Activated naive CD8-positive, alpha-beta T cell treated with anti-CD3 and anti-CD28 coated beads for 36 hours (primary cell): Measurements from ENCODE around the gene GOLGA8T. TPM values are rescaled to one million over a fixed set of nuclear protein-coding genes. Genes with fewer than 3 reads are reported as not detected.
"Not testable (repeated sequence)": the region's sequence is repeated elsewhere in the genome, so short reads cannot be mapped to it uniquely, and the experiment has no call there.

Experiments used
- DNase-seq: peaks from one replicate; pipeline ENCODE4 v3.0.0; 2021
- H3K27ac Mint-ChIP-seq: one replicate; pipeline ENCODE4 v1.8.0; 2022; ENCODE audit warnings: mild to moderate bottlenecking, moderate library complexity, mixed read lengths
- H3K27me3 Mint-ChIP-seq: one replicate; pipeline ENCODE4 v1.8.0; 2022; ENCODE audit warnings: mild to moderate bottlenecking, mixed read lengths
- H3K36me3 Mint-ChIP-seq: one replicate; pipeline ENCODE4 v1.8.0; 2021; ENCODE audit warnings: mild to moderate bottlenecking, mixed read lengths
- H3K4me1 Mint-ChIP-seq: one replicate; pipeline ENCODE4 v1.8.0; 2021; ENCODE audit warnings: mixed read lengths
- H3K4me3 Mint-ChIP-seq: one replicate; pipeline ENCODE4 v1.8.0; 2022; ENCODE audit warnings: mild to moderate bottlenecking, moderate library complexity, mixed read lengths
- H3K9me3 Mint-ChIP-seq: one replicate; pipeline ENCODE4 v1.8.0; 2022; ENCODE audit warnings: mixed read lengths
- total RNA-seq, 2 experiments: library from RNA; stranded (reverse); gene quantifications; one replicate each; pipeline ENCODE4 v1.2.3, GENCODE V29; 2021

The GOLGA8T gene
- total RNA-seq, 2 experiments from 2014 or later, result 0.21 TPM; not detected in 1

DNA sequence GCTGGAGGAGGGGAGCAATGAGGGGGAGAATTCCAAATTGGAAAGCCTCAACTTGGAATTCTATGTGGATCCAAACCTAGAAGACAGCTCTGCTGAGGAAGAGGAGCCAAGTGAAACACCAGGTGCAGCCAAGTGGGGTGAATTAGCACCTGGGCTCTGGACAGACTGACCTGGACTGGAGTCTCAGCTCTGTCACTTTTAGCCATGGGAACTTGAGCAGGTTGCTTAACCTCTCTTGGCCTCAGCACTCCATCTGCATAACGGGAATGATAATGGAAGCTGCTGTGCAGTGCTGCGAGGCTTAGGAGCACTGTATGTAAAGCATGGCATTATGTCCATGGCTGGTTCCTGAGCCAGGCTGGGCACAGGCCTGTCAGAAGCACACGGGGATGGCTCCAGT, 41.8 kb downstream of the GOLGA8T start:
- not testable (repeated sequence) for H3K4me1 Mint-ChIP-seq, H3K36me3 Mint-ChIP-seq, DNase-seq, H3K27ac Mint-ChIP-seq, H3K4me3 Mint-ChIP-seq, H3K9me3 Mint-ChIP-seq, H3K27me3 Mint-ChIP-seq

DNA sequence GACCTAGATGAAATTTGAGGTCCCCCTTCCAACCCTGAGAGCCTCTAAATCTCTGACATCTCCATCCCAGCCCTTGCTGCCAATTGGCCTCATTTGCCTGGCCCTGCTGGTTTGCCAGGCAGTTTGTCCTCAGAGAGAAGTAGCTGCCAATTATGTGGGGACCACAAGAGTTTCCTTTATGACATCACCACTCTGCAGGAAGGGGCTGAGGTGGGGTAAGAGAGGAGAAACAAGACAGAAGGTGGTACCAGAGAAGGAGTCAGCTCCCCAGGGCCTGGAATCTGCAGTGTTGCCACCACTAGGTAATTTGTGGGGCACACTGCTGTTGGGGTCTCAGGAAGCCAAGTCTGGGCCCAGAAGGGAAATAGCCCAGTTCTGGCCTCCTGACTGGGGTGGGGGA, 45.0 kb downstream of the GOLGA8T start:
- not testable (repeated sequence) for H3K36me3 Mint-ChIP-seq, H3K4me1 Mint-ChIP-seq, H3K9me3 Mint-ChIP-seq, H3K27me3 Mint-ChIP-seq, H3K27ac Mint-ChIP-seq, DNase-seq, H3K4me3 Mint-ChIP-seq

DNA sequence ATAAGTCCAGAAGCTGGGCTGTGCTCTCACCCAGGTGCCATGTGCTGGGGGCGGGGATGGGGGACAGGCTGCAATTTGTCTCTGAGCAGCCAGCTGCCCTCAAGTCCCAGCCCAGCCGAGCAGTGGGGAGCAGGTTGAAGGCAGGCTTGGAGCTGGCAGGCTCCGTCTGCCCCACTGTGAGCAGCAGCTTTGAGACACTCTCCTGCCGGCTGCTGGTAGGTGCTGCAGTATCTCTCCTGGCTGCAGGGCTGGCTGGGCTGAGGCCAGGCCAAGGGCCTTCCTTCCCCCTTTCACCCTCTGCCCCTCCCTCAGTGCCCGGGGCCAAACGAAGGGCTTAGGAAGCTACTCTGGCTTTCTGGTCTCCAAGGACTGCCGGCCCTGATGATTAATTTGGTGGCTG, 50.6 kb downstream of the GOLGA8T start:
- not testable (repeated sequence) for DNase-seq, H3K4me1 Mint-ChIP-seq, H3K36me3 Mint-ChIP-seq, H3K27ac Mint-ChIP-seq, H3K9me3 Mint-ChIP-seq, H3K27me3 Mint-ChIP-seq, H3K4me3 Mint-ChIP-seq

DNA sequence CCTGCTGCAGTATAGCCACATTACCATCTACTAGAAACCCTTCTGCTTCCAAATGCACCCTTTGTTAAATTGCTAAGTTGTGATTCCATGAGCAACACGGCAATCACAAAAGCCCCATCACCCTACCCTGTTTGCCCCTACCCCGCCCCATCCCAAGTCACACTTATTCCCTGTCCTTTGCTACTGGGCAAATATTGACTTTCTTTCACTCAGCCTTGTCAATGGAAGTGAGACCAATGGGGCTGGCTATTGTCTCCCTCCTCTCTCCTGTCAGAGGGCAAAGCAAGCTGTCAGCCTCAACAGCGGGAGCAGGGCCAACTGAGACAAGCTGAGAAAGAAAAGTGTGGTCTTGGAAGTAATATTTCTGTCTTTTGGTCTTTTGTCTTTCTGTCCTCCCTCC, 52.6 kb downstream of the GOLGA8T start:
- not testable (repeated sequence) for H3K27me3 Mint-ChIP-seq, H3K9me3 Mint-ChIP-seq, H3K4me1 Mint-ChIP-seq, H3K27ac Mint-ChIP-seq, DNase-seq, H3K4me3 Mint-ChIP-seq, H3K36me3 Mint-ChIP-seq

DNA sequence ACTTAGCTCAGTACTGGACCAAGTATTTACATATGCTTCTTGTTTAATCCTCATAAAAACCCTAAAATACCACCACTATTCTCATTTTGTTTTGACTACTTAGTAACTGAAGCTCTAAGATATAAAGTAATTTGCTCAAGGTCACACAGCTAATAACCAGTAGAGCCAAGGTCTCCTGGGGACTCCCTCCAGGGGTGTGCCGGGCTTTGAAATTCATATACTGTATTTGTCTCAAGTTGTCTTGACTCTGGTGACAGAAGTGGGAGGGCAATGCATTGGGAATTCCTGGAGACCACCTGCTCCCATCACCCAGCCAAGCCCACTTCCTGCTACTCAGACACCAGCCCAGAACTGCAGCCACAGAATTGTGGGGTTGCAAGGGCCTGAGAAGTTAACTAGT, 54.9 kb downstream of the GOLGA8T start:
- H3K4me1 Mint-ChIP-seq, H3K27ac Mint-ChIP-seq, H3K9me3 Mint-ChIP-seq, DNase-seq, H3K36me3 Mint-ChIP-seq, H3K4me3 Mint-ChIP-seq, H3K27me3 Mint-ChIP-seq: not testable (repeated sequence)

DNA sequence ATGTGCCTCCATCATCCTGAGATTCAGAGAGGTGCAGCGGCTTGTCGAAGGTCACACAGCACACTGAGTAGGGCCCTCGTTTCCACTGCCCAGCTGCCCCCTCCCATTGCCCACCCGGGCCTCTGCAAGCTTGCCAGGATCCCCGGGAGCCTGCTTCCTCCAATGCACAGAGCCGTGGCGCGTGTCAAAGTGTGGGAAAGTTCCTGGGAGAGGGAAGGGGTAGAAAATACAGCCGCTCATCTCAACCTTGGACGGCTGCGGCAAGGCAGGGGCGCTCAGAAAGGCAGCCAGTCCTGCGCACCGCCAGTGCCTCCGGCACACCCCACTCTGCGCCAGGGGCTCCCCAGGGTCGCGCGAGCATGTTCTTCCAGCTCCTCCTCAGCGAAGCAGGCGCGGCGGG, 56.3 kb downstream of the GOLGA8T start:
- not testable (repeated sequence) for DNase-seq, H3K27me3 Mint-ChIP-seq, H3K27ac Mint-ChIP-seq, H3K4me3 Mint-ChIP-seq, H3K36me3 Mint-ChIP-seq, H3K4me1 Mint-ChIP-seq, H3K9me3 Mint-ChIP-seq

DNA sequence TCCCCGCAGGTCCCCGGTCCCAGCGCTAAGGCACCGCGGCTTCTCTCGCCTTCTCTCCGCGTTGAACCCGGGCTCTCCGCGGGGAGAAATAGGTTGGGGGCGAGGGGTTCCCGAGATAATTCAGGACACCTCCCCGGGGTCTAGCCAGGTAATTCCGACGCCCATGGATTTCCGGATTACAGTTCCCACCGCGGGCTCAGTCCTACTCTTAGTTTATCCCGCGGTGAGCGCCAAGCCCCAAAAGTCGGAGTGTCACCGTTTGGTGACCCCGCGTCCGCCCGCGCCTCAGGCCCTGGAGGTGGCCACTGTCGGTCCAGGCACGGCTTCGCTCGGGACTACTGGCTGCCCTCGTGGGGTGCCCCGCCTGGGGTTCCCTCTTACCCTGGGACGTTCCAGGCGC, 56.8 kb downstream of the GOLGA8T start:
- not testable (repeated sequence) for H3K4me3 Mint-ChIP-seq

DNA sequence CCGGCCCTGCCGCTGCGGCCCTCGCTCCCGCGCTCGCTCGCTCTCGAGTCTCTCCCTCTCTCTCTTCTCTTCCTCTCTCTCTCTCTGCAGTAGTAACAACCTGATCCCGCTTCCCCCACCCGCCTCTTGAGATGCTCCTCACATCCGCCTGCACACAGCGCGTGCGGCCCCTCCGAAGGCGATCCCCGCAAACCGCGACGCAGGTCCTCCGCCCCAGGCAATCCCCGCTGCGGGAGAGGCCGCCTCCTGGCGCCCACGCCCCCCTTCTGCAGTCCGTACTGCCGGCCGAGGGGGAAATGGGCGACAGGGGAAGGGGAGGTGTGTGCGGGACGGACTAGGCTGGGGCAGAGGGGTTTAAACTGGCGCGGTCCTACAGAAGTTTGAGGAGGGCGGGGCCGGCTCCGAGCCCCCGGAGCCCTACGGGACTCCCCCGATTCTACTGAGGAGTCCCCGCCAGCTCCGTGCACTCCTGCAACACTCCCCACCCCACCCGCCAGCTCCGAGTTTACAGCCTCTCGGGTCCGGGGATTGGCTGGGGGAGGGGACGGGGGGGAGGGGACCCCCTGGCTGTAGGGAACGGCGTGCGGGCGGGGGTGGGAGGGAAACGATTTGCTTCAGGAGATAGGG, 57.4 kb downstream of the GOLGA8T start:
- not testable (repeated sequence) for DNase-seq, H3K9me3 Mint-ChIP-seq, H3K36me3 Mint-ChIP-seq, H3K4me1 Mint-ChIP-seq, H3K4me3 Mint-ChIP-seq, H3K27ac Mint-ChIP-seq, H3K27me3 Mint-ChIP-seq

More for the DNA sequence above, 56.8 kb downstream of the GOLGA8T start:
- not testable (repeated sequence) for H3K27ac Mint-ChIP-seq, H3K27me3 Mint-ChIP-seq, DNase-seq, H3K4me1 Mint-ChIP-seq, H3K36me3 Mint-ChIP-seq, H3K9me3 Mint-ChIP-seq

DNA sequence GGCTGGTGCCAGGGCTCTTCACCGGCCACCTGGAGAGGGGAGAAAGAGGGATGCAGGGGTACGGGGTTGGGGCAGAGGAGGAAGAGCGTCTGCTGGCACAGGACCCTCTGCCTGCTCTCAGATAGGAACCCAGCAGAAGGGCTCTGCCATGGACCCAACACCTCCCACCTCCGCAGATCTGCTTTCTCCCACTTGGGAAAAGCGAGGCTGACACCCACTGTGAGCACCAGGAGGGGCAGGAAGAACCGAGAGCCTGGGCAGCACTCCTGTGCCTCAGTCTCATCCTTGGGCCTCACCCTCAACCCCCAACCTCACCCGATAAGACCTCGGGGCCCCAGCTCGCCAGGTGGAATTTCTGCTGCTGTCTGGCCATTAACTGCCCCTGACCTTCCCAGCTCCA, 58.0 kb downstream of the GOLGA8T start:
- not testable (repeated sequence) for H3K4me1 Mint-ChIP-seq, H3K27ac Mint-ChIP-seq, H3K36me3 Mint-ChIP-seq, H3K9me3 Mint-ChIP-seq, H3K4me3 Mint-ChIP-seq, DNase-seq, H3K27me3 Mint-ChIP-seq

Other genes starting within 250 kb of the GOLGA8T start
- not detected for gene GOLGA8J, start 52.1 kb upstream of the GOLGA8T start, total RNA-seq